Activated CD4-positive, alpha-beta T cell treated with anti-CD3 and anti-CD28 coated beads, Interleukin-2, amount 50 U/mL, for 16 hours (primary cell): ENCODE results near the gene KBTBD12.

Source experiments
- DNase-seq: peaks from one replicate; pipeline ENCODE4 v3.0.0-alpha.2; 2020

The KBTBD12 gene

DNA sequence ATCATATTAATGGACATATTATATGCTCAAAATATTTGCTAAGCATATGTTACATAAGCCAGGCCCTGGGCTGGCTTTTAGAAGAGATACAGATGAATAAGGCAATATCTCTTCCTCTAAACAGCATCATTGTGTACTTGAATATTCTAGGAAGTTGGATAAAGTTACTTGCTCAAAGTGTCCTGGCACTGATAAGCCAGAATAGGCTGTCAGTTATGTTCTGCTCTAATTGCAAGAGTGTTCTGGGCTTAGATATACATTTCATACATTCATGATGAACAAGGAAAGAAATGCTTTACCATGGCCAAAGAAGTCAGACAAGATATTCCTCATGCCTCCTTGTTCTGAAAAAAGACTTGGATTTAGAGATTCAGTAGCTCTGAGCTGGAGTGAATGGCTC lies 40.7 kb downstream of the KBTBD12 start:
- no peak for DNase-seq

DNA sequence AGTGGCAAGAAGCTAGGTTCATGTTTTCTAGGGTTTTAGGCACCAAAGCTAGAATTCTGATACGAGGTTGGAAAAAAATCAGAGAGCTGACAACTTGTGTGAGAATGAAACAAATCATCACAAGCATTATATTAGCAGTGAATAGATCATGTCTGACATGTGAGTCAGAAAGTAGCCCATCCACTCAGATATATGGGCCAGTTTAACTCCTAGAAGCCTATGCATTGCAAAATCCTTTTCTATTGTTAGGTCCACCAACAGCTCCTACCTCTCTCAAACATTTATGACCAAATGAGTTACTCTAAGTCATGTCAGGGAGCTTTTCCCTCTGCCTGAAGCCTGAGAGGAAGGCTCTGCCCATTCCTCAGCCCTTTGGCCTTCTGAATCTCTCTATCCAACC lies 44.0 kb downstream of the KBTBD12 start:
- no peak for DNase-seq

DNA sequence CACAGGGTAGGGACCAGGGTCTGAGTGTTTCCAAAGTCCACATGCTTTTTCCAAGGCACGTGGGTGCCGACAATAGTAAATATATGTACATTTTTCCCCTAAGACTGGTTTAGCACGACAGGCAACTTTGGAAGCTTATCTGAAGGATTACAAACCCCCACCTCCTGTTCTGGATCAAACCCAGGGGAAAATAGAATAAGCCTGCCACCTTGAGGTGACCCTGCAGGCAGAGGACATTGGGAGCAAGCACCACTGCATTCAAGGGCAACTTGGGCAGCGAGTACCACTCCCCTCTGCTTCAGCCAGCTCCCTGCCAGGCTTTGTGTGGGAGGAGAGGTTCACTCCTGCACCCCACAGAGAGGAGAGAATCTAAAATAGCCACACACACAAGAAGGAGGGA lies 44.8 kb downstream of the KBTBD12 start:
- DNase-seq, result no peak

DNA sequence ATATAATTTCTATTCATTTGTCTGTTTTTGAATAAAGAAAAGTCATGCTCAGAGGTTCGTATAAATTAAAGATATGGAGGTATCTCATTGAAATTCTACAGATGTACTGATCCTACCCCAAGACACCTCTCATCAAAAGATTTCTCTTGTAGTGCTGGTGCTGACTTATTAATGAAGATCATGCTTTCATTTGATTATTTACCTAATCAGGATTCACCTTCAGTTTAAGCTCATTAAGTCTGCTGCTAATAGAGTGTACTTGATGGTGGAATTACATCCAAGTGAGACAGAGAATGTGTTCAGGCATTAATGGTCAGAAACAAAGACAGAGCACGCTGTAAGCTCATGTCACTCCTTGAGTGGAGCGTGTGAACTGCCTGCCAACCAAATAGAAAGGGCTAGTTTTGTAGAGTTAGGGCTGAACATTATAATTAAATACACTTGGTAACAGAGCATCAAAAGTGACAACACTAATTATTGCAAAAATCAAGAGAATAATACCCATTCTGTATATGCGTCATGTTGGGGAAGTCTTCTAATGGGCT lies 45.5 kb downstream of the KBTBD12 start:
- no peak for DNase-seq

DNA sequence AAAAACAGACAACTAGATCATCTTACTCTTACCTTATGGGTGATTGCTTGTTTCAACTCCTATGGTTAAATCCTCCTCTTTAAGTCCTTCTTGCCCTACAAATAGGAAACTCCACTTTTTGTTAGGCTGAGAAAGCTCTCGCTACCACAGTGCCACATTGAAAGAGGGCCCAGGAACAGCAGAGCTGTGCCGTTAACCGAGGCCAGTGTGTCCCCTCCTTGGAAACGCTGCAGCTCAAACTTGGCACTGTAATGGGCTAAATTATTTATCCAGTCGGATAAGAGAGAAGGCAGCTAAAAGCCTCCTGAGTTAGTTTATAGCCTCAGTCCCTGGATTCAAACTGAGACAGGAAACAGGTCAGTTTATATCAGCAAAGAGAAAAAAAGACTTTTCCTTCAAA lies 46.1 kb downstream of the KBTBD12 start:
- DNase-seq, result no peak

DNA sequence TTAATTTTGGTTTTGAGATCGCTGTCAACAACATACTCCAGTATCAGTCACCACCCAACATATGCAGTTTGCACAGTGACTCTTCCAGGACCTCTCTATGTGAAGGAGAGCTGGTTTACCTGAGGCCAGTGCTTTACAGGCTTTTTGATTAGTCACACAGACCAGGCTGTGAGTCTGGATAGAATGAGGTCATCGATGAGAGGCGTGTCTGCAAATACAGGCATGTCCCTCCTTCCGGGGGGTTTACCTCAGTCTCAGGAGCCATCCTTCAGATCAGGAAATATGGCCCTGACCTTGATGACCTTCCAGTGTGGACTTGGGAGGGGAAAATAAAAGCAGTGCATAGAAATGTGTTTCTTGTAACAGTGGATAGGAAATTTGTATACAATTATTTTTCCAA lies 46.9 kb downstream of the KBTBD12 start:
- DNase-seq, result no peak

DNA sequence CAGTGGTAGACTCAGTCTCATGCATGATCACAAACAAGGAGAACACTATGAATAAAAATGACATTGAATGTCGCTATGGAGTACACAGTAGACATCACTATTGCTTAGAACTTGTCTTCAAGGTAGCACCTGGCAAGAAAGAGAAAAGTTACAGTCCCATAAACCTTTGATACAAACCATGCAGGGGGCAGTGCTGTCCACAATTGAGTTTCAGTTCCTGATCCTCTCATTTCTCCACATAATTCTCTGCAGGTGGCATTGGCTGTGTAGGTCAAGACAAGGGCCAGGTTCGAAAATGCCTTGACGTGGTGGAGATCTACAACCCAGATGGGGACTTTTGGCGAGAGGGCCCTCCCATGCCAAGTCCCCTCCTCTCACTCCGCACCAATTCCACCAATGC lies 47.9 kb downstream of the KBTBD12 start:
- DNase-seq, result no peak

DNA sequence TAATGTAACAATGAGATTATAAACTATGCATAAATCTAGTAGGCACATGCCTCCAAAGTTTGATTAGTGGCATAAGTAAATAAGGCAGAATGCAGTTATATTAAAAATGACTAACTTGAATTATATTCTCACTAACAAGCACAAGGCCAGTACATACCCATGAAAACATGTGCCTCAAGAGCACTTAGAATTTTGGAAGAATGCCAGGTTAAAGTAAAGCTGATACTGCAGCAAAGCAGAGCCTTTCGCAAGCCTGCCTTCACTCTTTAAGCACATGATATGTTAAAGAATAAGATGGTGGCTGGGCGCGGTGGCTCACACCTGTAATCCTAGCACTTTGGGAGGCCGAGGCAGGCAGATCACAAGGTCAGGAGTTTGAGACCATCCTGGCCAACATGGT lies 49.0 kb downstream of the KBTBD12 start:
- DNase-seq, result no peak

DNA sequence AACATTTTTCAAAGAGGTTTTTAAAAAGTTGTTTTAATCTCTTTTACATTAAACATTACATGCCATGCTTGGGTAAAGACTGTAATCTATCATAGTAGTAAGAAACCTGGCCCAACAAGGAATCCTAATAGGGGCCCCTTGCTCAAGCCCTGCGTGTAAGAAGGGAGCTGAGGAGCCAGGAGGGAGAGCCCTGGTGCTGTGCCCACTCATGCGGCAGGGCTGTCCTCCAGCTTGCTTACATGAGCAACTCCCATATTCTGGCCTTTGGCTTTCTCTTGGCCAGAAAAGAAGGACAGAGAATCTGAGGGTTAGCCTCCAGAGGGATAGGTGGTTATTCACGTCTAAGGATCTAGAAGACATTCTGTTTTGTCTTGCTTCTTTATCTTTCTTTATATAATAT lies 49.8 kb downstream of the KBTBD12 start:
- DNase-seq, result no peak

DNA sequence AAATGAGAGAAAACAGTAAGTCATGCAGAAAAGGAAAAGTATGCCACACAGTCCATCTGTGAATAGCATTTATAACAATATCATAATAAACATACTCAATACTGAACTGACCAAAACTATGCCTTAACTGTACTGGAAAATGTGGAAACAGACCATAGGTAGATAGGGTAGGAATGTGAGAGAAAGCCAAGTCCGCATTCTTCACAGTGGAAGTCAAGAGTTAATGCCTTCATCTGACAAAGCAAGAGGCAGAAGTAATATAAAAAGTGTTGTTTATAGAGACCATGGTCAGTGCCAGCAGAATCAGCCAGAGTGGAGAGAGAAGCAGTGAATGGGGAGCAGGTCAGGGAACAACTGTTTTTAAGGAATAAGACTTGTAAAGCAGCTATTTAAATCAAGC lies 52.3 kb downstream of the KBTBD12 start:
- no peak for DNase-seq

DNA sequence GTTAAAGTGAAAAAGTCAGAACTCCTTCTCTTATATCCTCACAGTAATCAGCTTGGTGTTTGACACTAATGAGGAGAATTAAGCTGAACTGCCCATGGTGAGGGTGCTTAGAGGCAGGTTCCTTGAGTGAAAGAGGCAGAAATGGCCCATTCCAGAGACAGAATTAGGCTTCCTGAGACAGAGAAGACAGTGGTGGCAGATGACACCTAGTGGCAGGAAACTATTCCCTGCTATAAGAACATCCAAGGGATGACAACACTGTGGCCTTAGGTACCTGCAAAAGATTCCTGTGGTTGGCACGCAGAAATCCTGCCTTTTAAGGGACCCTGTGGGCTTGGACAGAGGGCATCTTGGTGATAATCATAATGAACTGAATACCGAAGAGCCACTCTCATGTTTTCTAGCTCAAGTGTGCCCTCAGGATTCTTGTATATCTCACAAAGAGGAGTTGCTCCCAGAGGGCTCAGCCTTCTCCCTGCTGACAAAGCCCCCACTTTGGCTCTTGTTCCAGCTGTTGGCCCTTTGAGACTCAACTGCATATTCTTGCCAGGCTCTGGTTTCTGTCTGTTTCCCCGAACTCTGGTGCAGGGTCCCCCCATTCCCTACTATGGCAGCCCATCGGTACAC lies 56.0 kb downstream of the KBTBD12 start:
- peak; percentile 33 for DNase-seq

DNA sequence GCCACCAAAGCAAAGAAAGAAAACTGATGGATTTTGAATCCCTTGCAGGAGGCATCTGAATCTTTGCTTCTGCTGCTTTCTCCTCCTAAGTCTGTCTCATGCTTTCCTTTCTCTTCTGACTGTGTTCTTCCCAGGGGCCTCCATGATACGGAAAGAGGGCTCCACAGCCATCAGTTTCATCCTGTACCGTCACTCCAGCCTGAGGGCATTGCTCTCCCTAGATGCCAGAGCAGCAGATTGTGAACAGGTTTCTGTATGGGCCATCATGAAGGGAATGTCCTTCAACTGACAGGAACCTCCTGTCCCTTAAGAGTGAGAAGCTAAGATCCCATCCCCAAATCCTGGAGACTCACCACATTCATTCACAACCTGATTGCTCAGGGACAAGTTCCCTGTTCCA lies 59.2 kb downstream of the KBTBD12 start:
- no peak for DNase-seq

DNA sequence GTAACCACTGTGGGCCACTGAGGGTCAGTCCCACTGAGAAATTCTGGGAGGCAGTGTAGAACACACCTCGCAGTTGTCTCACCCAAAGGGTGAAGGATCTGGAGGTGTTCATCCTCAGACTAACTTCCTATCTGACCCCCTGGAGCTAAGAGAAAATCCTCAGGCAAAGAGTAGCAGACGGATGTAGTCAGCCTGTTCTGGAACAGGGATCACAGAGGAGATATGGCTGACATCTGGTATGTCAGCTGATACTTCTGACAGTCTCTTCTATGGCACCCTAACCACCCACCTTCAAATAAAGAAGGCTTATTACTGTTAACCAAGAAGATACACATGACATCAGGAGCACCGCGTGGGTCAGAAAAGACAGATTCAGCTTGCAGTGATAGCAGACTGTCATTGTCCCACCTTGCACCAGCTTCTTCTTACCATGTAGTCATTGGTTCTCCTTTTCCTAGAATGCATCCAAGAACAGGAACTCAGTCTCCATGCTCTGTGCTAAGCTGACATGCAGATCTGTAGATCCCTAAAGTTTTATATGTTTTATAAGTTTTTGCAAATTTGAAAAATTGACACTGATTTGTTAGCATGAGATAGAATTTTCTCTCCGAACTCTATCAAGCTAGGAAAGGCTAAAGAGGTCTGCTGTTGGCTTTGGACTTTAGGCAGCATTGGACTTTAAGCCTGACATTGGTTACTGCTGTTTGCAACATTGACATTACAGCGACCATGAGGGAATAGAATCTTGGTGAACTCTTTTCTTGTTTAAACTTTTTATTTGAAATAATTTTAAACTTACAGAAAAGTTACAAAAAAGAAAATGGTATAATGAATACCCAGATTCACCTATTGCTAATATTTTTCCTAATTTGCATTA lies 60.4 kb downstream of the KBTBD12 start:
- no peak for DNase-seq

DNA sequence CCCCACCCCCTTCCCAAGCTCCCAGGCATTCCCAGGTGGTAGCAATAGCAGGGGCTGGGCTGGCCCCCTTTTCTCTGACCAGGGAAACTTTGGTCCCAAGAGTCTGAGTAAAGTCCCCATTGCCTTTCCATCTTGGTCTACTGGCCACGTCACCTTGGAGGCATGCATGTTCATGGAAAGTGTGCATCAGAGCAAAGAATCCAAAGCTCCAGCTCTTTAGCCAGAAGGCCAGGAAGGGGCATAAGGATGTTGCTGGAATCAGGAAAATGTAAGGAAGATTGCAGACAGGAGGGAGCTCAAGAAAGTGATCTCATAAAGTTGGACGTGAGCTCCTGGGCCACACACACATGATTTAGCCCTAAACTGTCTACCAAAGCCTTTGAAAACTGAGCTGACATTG lies 63.6 kb downstream of the KBTBD12 start:
- DNase-seq, result no peak

DNA sequence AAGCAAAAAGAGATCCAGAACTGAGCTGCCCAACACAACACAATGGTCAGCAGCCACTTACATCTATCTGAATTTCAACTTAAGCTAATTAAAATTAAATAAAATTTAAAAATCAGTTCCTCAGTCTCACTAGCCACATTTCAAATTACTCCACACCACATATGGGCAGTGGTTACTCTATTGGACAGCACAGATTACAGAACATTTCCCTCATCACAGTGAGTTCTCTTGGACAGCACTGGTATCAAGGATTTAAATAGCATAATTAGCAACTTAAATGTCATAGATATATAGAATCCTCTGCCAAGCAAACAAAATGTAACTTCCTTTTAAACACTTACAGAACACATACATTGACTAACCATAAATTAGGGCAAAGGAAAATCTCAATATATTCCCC lies 64.4 kb downstream of the KBTBD12 start:
- DNase-seq, result no peak

DNA sequence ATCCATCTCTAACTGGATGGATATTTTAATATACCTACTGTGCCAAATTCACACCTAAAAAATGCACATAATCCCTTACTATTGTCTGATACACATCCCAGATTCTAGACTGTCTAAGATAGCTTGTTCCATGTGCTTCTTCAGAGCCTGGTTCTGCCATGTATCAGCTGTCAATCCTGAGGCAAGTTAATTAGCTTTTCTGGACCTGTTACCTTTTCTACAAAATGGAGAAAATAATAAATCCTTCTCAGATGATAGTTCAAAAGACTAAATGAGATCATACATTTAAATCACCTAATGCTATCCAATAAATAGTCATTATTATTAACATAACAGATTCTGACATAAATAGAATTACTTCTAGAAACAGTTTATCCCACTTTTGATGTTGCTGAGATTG lies 66.1 kb downstream of the KBTBD12 start:
- no peak for DNase-seq

DNA sequence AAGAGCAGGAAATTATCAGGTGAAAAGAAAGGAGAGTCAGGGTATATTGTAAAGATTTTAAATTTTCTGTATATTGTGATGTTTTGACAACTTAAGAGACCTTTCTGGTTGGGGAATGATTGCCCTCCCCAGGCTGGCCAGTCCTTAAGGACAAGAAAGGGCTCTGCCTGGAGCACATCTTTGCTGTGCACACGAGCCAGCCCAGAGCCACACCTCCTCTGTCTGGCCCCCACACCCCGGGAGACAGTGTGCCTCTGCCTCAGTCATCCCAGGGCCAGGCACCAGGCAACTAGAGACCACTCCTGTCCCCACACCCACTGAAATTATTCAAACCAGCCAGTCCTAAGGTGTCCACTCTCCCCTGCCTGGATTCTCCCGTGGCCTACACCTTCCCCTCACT lies 67.1 kb downstream of the KBTBD12 start:
- no peak for DNase-seq

DNA sequence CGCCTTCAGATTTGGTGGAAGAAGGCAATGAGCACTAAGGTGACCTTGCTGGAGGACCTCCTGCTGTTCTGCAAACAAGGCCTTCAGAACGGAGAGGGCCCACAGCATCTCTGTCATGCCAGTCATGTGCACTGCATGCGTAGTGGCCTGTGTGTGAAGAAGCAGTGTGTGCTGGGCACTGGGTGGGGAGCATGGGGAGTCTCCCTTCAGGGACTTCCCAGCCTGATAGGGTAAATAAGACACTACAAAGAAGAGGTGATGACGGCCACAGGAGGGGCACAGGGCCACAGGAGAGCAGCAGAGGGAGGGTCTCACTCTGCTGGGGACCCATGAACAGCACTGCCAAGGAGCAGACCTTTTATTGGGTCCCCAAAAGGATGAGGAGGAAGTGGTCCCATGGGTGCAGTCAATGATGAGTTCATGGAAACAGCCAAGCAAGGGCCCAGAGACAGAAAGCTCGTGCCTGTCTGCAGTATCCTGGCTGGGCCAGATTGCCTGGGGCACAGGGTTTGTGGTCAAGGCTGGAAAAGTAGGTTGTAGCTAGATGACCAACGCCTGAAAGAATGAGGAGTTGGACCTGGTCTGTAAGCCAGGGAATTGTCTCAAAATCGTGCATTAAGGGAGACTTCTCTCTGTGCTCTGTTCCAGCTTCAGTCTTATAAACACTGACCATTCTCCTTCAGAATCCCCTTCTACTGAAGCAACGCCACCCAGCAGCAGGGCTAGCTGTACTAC lies 69.4 kb downstream of the KBTBD12 start:
- DNase-seq, result no peak

DNA sequence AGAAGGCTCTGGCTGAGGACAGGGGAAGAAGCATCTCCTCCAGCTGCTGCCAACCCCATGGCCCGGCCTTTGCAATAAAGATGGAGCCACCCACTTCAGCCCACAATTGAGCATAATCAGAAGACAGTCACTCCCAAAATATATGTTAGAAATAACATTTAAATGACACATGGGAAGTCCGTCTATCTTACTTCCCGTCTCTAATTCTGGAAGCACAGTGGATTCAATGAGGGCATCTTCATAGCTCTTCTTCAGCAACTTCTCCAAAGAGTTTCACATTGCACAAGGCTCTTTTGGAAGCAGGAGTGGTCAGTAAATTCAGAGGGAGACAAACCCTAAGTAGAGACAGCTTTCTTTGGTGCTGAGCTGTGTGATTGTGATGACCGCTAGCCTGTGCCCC lies 70.2 kb downstream of the KBTBD12 start:
- DNase-seq, result no peak

DNA sequence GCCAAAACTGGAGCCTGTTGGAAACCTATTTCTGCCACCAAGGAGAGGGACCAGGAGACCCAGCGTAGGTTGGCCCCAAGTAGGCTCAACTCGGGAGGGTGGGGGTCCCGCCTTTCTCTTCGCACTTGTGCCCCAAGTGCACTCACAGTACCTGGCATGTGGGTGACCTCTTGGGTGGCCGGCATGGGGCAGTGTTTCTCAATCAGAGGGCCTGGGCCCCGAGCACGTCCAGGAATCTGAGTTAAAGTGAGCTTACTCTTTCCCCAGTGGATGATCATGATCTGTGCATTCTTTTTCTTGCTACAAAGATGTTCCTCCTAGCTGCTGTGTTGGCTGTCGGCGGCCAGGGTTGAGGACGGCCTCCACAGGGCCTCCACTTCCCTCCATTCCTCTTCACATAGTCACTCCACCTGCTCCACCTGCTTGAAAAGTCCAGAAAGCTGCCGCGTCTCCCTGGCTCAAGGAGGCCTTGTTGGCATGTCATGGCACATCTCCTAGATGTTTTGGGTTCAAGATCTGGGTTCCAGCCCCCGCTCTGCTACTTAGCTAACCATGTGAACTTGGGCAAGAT lies 70.7 kb downstream of the KBTBD12 start:
- DNase-seq, result no peak

DNA sequence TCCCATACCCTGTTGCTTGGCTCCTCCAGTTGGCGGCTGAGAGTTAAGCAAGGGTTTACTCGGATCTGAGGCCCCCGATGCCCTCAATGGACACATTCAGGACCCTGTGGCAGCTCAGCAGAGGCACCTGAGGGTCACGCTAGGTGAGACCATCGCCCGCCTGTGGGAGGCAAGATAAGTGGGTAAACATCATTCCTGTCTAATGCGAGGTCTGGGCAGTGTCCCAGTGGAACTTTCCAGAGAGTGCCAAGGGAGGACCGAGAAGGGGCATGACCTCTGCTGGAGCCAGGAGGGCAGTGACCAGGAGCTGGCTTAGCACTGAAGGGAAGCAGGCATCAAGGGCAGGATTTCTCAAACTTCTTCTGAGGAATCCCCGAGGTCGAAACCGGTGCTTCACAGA lies 71.8 kb downstream of the KBTBD12 start:
- DNase-seq, result no peak

DNA sequence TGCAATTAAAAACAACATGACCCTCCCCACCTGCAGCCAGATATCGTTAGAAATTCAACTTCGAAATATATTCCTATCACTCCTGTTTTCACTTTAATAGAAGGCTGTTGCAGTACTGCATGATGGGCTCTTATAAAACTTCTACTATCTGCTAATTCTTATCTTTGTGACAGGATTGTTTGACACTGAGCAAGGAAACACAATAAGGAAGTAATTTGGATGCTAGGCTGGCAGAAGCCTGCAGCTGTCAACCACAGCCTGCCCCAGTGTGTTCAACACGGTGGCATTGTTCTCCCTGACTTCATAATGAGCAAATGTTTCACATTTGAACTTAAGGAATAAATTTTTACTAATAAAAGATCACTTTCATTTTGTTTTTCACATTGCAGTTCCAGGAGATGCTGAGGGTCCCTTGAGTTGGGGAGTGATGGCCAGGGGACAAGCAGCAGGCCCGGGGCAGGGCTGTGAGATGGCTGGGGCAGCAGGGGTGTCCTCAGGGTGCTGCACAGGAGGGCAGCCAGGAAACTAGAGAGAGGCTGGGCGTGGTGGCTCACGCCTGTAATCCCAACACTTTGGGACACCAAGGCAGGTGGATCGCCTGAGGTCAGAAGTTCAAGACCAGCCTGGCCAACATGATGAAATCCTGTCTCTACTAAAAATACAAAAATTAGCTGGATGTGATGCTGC lies 72.4 kb downstream of the KBTBD12 start:
- no peak for DNase-seq
